HG03066 (cell line): ENCODE measurements around the gene XPO6.

Experiments used
- ATAC-seq: cut with Tn5 transposase; IDR thresholded peaks from one replicate; pipeline ENCODE4 v1.9.1; 2021; ENCODE audit warnings: low read depth; ENCODE audit not compliant: unreplicated experiment

The XPO6 gene

DNA sequence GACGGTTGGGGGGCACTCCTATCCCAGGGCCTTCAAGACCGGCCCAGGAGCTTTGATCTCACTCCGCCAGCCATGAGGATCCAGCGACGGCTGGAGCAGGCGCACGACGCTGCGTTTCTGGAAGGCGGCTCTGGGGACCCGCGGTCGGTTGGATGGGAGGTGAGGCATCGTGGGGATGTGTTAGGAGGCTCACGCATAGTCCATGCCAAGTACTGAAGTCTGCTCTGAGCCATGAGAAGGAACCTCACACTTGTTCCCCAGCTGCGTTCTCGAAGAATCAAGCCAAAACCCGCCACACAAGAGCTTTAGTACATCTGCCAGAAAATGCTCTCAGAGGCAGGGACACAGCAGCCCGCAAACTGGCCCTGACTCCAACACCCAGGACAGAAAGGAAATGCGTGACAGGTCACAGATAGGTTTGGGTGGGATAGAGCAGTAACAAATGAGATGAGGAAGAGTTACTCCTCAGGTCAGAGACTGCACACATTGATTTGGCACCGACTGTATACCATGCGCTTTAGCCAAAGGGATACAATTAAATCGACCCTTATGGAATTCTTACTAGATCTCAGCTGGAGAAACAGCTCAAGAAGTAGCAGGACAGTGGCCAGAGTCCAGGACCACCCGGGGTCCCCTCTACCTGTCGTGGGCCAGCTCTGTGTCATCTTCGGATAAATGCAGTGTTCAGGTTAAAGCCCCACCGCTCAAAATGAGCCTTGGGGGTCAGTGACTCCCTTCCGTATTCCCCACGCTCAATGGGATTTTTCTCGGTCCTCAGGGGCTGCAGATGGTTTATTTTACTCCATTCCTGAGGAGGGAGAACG, 141.6 kb downstream of the XPO6 start:
- ATAC-seq = no peak

DNA sequence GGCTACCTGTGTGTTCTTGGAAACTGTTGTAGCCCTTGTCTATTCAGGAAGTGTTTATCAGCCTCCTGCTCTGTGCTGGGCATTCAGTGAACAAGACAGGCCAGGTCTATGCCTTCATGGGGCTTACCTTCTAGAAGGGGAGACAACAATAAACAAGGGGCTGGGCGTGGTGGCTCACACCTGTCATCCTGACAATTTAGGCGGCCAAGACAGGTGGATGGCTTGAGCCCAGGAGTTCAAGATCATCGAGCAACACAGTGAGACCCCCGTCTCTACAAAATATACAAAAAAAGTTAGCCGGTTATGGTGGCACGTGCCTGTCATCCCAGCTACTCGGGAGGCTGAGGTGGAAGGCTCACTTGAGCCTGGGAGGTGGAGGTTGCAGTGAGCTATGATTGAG, 142.8 kb downstream of the XPO6 start:
- no peak for ATAC-seq

DNA sequence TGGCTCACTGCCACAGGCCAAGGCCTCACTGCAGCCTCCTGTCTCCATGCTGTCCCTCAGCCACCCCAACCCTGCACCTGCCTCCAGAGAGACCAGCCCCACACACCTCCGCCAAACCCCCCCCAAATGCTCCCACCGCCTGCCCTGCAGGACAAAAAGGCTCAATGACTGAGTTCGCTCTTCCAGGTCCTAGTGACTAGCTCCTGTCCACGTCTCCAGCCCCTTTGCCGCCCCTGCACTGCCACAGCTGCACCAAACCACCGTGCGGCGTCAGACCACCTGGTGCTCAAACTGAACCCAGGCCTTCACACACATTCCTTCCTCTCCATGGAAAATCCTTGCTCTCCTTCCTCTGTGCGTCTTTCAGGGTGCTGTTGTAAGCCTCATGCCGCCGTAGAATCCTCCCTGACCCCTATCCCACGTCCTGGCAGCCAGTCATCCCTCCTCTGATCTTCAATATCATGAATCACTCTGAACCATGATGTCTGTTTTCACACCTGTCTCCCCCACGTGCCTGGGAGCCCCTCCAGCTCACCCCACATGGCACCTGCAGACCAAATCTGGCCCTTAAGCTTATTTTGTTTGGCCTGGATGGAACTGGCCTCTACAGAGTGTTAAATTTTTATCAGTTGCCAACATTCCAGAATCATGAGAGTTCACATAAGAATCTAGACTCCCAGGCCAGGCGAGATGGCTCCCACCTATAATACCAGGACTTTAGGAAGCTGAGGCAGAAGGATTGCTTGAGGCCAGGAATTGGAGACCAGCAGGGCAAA, 144.0 kb downstream of the XPO6 start:
- no peak for ATAC-seq

DNA sequence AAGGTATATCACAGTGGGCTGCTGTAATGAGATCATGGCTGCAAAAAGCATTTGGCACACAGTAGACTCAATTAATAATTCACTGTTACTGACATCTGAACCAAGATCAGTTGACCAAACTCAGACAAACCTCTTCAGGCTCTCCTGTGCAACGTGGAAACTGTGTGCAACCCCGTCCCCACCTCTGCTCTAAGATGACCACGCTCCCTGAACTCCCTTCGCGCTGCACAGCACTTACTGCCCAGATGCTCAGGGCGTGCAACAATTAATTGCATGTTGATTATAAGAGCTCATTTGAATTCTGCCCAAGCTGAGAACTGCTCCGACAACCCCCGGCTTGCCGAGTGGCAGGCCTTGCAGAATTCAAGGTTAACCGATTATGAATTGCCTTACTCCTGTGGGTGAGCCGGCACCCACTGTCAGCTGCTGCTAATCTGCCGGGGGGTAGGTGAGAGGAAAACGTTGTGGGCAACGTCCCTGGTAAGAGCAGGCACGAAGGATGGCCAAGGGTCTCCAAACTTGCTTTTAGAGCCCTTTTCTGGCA, 147.0 kb downstream of the XPO6 start:
- ATAC-seq = no peak

DNA sequence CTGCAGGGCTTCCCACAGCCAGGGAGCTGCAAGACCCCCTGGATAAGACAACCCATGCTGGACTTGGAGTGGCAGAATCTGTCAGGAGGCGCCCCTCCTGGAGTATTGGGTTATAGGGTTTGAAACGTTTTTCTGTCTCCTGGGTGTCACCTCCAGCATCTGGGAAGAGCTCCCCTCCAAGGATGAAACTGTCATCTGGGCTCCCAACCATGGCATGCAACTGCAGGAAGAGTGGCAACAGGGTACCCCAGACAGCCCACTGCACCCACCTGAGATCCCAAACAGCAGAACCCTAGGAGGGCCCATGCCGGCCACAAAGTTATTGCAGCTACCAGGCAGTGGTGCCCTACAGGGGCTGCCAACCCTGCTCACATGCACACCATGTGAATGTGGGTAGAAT, 147.6 kb downstream of the XPO6 start:
- no peak for ATAC-seq

DNA sequence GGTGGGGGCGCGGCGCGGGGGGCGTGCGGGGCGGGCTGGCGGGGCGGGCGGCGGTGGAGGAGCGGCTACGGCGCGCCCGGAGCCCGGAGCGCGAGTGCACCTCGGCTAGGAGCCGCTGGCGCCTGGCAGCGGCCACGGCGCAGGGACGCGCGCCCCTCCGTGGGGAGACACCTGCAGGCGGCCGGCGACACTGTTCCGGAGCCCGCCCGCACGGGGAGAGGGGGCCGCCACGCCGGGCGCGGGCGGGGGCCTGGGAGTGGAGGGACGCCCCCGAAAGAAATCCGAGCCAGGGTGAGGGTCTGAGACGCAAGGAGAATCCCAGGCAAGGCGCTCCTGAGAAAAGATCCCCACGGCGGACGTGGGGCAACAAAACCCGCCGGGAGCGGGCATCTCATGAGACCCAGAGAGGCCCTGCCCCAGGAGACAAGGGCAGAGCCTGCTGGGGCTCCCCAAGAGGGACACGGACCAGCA, 148.1 kb downstream of the XPO6 start, which contains the start of gene GSG1L:
GSG1L (minus strand) TSS at position 124 of the 471 bp plus-strand sequence. CDS start 290 bp downstream, outside the sequence.
- no peak for ATAC-seq

DNA sequence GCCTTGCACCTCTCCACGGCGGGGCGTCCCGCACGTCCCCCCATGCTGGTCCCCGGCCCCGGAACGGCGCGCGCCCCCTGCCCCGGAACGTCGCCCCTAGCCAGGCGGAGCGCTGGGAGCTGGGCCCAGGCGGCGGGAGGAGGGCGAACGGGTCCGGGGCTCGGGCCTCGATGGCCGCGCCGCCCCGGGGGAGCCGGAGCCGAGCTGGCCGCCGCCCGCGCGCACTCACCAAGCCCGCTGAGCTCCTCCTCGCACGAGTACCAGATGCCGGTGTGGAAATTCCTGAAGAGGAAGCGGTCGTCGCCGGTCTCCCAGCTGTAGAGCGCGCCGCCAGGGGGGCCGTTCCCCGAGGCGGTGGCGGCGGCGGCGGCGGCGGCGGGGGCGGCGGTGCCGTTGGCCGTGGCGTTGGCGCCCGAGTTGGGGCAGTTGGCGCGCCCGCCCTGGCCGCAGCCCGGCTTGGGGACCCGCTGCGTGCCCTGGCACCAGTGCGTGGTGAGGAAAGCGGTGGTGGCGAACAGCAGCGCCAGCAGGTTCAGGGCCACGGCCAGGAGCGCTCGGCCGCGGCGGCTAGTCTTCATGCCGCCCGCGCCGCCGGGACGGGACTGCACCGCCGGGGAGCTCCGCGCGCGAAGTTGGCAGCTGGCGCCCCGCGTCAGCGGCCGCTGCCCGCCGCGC, 148.8 kb downstream of the XPO6 start:
- ATAC-seq = no peak

DNA sequence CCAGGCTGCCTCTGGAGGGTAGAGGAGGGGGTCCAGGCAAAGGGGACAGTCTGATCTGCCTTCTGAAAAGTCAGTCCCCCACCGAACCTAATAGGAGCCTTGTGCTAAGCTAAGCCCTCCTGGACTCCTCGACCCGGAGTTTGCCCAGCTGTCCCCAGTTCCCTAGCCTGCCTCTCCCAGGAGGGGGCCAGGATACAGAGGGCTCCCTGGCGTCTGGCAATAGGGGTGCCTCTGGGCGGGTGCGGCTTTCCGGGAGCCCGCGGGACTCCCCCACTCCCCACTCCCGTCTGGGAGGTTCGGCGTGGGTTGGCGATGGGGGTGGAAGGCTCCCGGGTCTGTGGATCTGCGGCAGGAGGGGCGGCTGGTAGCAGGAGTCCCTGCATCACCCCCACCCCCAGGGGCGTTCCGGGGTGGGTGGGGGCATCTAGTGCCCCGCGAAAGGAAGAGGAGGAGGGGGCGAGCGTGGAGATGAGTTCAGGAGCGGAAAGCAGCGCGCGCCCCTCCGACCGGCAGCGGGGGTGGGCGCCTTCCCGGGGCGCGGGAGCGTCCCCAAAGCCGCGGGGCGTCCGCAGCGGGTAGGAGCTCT, 149.4 kb downstream of the XPO6 start:
- no peak for ATAC-seq

DNA sequence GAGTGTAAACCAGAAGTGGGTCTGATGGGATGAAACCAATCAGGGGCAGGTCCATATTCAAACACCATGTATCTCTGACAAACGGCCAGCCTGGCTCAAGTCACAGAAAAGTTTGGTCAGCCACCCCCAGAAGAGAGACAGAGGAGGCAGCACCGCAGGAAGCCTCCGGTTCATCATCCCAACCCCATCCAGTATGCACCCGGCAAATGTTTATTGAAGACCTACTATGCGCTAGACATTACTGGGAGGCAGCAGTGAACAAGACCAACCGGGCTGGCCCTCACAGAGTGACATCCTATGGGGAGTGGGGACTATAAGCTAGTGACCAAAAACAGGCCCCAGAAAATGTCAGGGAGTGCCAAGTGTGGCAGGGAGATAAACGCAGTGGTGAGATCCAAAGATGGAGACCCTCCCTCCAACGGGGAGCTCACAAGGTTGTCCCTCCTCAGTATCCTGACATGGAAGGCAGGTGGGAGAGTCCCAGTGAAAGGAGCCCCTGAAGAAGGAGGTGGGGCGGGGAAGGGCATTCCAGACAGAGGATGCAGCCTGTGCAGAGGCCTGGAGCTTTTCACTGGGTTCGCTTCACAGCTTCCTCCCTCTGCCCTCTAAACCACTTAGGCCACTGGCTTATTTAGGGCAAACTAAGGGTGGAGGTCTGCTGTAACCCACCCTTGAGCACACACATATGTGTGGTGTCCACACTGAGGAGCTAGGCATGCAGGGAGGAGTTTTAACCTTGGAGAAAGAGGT, 150.2 kb downstream of the XPO6 start:
- no peak for ATAC-seq

DNA sequence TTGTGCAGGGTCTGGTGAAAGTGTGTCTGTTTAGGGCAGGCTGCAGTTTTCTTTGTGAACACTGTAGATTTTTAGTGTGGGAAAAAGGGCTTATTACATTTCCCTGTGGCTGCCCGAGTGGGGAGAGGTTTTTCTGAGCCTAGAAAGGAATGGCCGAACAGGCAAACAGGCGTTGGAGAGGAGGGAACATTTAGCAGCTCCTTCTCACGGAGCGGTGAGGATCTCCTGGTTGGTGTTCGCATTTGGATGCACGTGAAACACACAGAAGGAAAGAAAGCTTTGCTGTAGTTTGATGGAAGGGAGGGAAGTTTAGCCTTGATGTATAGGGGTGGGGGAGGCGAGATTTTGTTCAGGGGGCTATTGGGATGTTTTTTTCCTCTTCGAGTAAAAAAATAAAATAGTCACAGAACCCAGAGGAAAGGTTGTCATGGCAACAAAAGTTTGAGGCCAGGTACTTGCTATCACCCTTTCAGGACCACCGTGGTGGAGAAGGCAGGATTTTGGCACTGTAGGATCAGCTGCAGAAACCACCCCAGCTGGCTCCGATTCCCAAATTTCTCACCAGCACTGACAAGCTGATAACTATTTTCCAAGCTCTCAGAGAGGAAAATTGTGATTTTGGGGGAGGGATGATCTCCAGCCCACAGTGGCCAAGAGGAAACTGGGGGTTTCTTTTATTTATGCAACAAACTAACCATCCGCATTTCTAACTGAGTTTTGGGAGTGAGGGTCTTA, 151.8 kb downstream of the XPO6 start:
- ATAC-seq = no peak

DNA sequence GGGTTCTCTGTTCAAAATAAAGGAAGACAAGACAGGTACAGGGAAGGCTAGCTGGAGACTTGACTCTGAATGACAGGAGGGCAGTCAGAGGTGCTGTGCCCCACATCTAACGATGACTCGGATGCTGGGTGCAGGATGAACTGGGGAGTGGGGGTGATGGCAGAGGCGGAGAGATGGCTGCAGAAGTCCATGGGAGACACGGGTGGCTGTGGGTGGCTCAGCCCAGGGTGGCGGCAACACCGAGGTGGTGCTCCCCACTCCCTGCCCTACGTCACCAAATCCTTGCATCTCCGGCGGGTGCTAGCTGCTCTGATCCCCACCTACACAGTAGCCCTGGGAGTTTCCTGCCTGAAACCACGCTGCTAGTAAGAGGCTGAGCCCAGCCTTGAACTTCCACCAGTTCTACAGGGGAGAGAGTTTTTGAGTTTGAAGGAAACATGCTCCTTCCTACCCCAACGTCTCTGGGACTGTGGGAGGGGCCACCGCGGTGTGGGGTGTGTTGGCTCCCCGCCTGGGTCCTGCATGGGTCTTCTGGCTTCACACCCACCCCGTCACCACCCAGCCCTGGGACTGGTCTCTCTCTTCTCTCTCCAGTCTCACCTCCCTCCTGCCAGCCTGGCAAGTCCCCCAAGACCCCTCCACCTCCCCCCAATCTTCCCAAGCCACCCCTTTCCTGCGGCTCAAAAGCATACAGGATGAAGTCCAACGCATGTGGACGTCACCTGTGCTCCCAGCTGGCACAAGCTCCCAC, 152.8 kb downstream of the XPO6 start:
- ATAC-seq = no peak

DNA sequence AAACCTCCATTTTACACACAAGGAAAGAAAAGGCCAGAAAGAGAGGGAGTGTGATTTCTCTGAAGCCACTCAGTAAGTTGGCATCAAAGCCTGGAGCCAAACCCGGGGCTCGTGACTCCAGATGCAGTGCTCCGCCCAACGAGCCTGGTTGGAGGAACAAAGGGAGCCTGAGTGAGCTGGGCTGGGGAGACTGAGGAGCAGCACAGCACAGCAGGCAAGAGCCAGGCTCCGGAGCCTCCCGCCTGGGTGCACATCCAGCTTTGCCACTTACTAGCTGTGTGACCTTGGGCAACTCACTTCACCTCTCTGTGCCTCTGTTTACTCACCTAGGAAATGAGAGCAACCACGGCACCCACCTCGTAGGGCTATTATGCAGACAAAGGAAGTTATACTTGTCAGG, 153.8 kb downstream of the XPO6 start:
- ATAC-seq = no peak

DNA sequence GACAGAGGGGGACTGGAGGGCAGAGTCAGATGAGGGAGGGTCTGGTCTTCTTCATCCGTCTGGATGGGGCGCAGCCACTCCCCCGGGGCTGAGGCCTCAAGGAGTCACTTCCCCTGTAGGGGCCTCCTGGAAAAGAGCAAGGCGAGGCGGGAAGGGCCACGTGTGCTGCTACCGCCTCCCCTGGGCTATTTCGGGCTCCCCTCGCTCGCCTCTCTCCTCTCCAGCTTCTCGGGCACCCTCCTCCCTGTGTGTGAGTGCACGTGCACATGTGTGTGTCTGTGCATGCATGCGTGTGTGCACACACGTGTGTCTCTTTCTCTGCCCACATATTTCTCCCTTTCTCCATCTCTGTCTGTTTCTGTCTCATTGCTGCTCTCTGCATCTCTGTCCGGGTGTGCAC, 158.3 kb downstream of the XPO6 start:
- no peak for ATAC-seq

DNA sequence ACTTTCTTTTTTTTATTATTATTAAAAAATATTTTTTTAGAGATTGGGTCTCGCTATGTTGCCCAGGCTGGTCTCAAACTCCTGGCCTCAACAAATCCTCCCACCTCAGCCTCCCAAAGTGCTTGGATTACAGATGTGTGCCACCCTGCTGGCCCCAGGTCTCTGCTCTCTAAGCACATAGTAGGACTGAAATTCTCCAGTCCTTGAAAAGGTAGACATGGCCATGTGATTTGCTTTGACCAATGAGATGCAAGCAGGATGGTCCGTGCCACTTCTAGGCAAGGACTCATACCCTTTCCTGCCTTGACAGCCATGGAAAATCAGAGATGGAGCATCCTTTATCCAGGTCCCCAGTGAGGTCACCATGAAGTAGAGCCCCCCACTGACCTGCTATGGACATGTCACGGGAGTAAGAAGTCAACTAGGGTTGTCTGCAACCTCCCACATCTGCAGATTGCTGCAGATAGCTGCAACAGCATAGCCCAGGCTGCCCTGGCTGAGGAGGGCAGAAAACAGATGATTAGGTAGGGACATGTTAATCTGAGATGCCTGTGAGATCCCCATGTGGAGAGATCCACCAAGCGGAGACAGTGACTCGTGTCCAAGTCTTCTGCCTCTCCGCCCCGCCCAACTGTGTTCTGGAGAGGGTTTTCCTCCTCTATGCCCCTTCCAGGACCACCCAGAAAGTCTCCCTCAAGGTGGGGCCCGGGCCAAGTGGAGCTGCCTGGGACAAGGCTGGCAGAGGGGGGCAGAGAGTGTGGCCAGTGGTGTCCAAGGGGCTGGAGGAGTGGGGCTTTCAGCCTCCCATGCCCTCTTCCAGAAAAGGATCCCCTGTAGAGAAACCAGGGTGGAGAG, 159.3 kb downstream of the XPO6 start:
- no peak for ATAC-seq

DNA sequence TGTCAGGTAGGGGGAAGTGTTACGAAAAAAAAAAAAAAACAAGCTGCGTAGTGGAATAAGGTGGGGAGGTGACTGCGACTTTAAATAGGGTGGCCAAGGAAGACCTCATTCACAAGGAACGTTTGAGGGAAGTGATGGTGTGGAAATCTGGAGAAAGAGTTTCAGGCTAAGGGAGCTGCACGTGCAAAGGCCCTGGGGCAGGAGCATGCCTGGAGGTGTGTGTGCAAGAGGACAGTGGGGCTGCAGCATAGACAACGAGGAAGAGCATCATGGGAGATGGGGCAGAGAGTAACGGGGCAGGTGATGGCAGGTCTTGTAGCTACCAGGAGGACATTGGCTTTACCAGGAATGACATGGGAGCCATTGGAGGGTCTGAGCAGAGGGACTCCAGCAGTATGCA, 160.3 kb downstream of the XPO6 start:
- no peak for ATAC-seq
